Mesothelial cell of epicardium (in vitro differentiated cells): Measurements from ENCODE around the gene RNF169. TPM values are rescaled to one million over a fixed set of nuclear protein-coding genes. Genes with fewer than 3 reads are reported as not detected.

Experiments used
- DNase-seq, 2 experiments: peaks; one replicate each; pipeline ENCODE4 v3.0.0; 2021; ENCODE audit warnings: low spot score in 2 of 2; ENCODE audit not compliant: unreplicated experiment in 2 of 2
- H3K27ac Mint-ChIP-seq: 2 replicates; pipeline ENCODE4 v1.8.0; 2021; ENCODE audit warnings: mixed read lengths
- H3K27me3 Mint-ChIP-seq: 2 replicates; pipeline ENCODE4 v1.8.0; 2021; ENCODE audit warnings: low read depth, mixed read lengths
- H3K36me3 Mint-ChIP-seq: 2 replicates; pipeline ENCODE4 v1.8.0; 2021; ENCODE audit warnings: mixed read lengths
- H3K4me1 Mint-ChIP-seq: 2 replicates; pipeline ENCODE4 v1.8.0; 2021; ENCODE audit warnings: mixed read lengths
- H3K4me3 Mint-ChIP-seq: 2 replicates; pipeline ENCODE4 v1.8.0; 2021; ENCODE audit warnings: mild to moderate bottlenecking, moderate library complexity, mixed read lengths
- H3K9me3 Mint-ChIP-seq: 2 replicates; pipeline ENCODE4 v1.8.0; 2021; ENCODE audit warnings: mixed read lengths
- total RNA-seq: library from RNA; stranded (reverse); gene quantifications from 3 replicates; pipeline ENCODE4 v1.2.1, GENCODE V29; 2021
- TF ChIP-seq, protein P1 (sequence below): fragments of 200-600 bp; sonication (generic); IDR thresholded peaks from one replicate; pipeline ENCODE4 v1.5.0; 2021; ENCODE audit warnings: antibody characterized with exemption; ENCODE audit not compliant: unreplicated experiment

The RNF169 gene
- total RNA-seq, 1 donor from 2014 or later: 24.2 TPM

- H3K9me3 Mint-ChIP-seq: no peaks in the 10 kb centered on the region
Observed at GRCh38 chr11:74773476-74773875, 24.8 kb downstream of the RNF169 start.

GRCh38 chr11:74775762-74776161 is 27.1 kb downstream of the RNF169 start:
- H3K4me1 Mint-ChIP-seq: peaks cover 8% of the 10 kb centered on the region
- H3K27me3 Mint-ChIP-seq: no peaks in the 10 kb centered on the region
- no peak for DNase-seq
- peaks cover 2% of the 10 kb centered on the region for H3K36me3 Mint-ChIP-seq
- no peaks in the 10 kb centered on the region for H3K9me3 Mint-ChIP-seq
- TF ChIP-seq, protein P1, sequence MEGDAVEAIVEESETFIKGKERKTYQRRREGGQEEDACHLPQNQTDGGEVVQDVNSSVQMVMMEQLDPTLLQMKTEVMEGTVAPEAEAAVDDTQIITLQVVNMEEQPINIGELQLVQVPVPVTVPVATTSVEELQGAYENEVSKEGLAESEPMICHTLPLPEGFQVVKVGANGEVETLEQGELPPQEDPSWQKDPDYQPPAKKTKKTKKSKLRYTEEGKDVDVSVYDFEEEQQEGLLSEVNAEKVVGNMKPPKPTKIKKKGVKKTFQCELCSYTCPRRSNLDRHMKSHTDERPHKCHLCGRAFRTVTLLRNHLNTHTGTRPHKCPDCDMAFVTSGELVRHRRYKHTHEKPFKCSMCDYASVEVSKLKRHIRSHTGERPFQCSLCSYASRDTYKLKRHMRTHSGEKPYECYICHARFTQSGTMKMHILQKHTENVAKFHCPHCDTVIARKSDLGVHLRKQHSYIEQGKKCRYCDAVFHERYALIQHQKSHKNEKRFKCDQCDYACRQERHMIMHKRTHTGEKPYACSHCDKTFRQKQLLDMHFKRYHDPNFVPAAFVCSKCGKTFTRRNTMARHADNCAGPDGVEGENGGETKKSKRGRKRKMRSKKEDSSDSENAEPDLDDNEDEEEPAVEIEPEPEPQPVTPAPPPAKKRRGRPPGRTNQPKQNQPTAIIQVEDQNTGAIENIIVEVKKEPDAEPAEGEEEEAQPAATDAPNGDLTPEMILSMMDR: no peak
- H3K4me3 Mint-ChIP-seq: no peak overlapping the region
- H3K27ac Mint-ChIP-seq: no peak overlapping the region

More at GRCh38 chr11:74773476-74773875, 24.8 kb downstream of the RNF169 start:
- Mint-ChIP-seq H3K36me3 (peaks cover 2% of the 10 kb centered on the region), H3K4me1 (peaks cover 8% of the 10 kb centered on the region), H3K27ac (no peak overlapping the region), H3K4me3 (no peak overlapping the region), H3K27me3 (no peaks in the 10 kb centered on the region)
- TF ChIP-seq, protein P1: no peak
- no peak for DNase-seq

GRCh38 chr11:74776546-74776945 is 27.9 kb downstream of the RNF169 start:
- H3K9me3 Mint-ChIP-seq: no peaks in the 10 kb centered on the region
- no peak for DNase-seq
- H3K4me3 Mint-ChIP-seq: no peak overlapping the region
- peaks cover 8% of the 10 kb centered on the region for H3K4me1 Mint-ChIP-seq
- no peaks in the 10 kb centered on the region for H3K27me3 Mint-ChIP-seq
- TF ChIP-seq, protein P1: no peak
- H3K27ac Mint-ChIP-seq: no peak overlapping the region
- peaks cover 2% of the 10 kb centered on the region for H3K36me3 Mint-ChIP-seq

GRCh38 chr11:74777038-74777437 is 28.4 kb downstream of the RNF169 start:
- no peak overlapping the region for H3K4me3 Mint-ChIP-seq
- H3K36me3 Mint-ChIP-seq: peaks cover 2% of the 10 kb centered on the region
- peaks cover 8% of the 10 kb centered on the region for H3K4me1 Mint-ChIP-seq
- H3K27ac Mint-ChIP-seq: no peak overlapping the region
- no peaks in the 10 kb centered on the region for H3K27me3 Mint-ChIP-seq
- no peak for DNase-seq
- TF ChIP-seq, protein P1: no peak
- H3K9me3 Mint-ChIP-seq: no peaks in the 10 kb centered on the region

DNA sequence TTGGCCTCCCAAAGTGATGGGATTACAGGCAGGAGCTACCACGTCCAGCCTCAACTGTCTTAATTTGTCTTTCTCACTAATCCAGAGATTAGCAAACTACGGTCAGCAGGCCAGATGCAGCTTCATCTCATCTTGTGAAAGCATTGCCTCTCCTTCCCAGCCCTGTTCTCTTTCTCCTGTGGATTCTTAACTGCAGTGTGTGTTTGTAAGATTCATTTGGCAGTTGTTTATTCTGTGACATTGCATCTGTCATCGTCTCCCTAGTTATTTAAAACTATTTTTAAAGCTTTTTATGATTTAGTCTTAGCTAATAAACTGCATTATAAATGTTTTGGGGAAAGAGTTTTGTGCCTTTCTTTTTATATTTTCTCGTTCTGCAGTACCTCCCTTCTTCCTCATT is 29.2 kb downstream of the RNF169 start:
- Mint-ChIP-seq H3K36me3 (peaks cover 2% of the 10 kb centered on the region), H3K4me3 (no peak overlapping the region), H3K9me3 (no peaks in the 10 kb centered on the region), H3K27ac (no peak overlapping the region), H3K4me1 (peaks cover 7% of the 10 kb centered on the region), H3K27me3 (no peaks in the 10 kb centered on the region)
- TF ChIP-seq, protein P1: no peak
- DNase-seq: no peak

GRCh38 chr11:74778581-74778980 is 29.9 kb downstream of the RNF169 start:
- Mint-ChIP-seq H3K4me1 (peaks cover 6% of the 10 kb centered on the region), H3K36me3 (peaks cover 2% of the 10 kb centered on the region), H3K9me3 (no peaks in the 10 kb centered on the region), H3K4me3 (no peak overlapping the region), H3K27ac (no peak overlapping the region), H3K27me3 (no peaks in the 10 kb centered on the region)
- TF ChIP-seq, protein P1: no peak
- no peak for DNase-seq
